ENCODE data around the gene CALML3. TPM values are rescaled to one million over a fixed set of nuclear protein-coding genes. Genes with fewer than 3 reads are reported as not detected.

The CALML3 gene
- total and polyA plus RNA-seq, 2 donors (not counting 1 experiment from before 2014, with no cell fraction given), result not detected

- intact Hi-C loops (cut with micrococcal nuclease), result no loop called here
- Histone ChIP-seq H4K20me1 (ENCODE audit: control insufficient read depth, insufficient read depth, low read length, poor library complexity, severe bottlenecking) (no peaks in the 10 kb centered on the region), H3K4me2 (replicated peaks; ENCODE audit: low read depth, low read length, poor library complexity, severe bottlenecking) (no peak overlapping the region), H3K27me3 (replicated peaks in 1 of 4; ENCODE audit: control extremely low read depth in 1 of 4, control insufficient read depth in 3 of 4, insufficient read depth in 4 of 4, low read length in 3 of 4) (peaks cover 0 to 3% (median 1%) of the 10 kb centered on the region in 4 experiments), H3K9ac (ENCODE audit: low read length) (no peak overlapping the region), H3K9me3 (ENCODE audit: control extremely low read depth in 1 of 3, control insufficient read depth in 2 of 3, insufficient read depth in 1 of 3, low read length in 2 of 3) (no peaks in the 10 kb centered on the region), H3K36me3 (replicated peaks in 1 of 2; ENCODE audit: control extremely low read depth in 1 of 2, control insufficient read depth in 1 of 2, extremely low read depth in 1 of 2, insufficient read depth in 2 of 2, low read length in 1 of 2) (no peaks in the 10 kb centered on the region), H3K4me1 (ENCODE audit: control insufficient read depth in 2 of 2, insufficient read depth in 2 of 2, low read length in 2 of 2) (no peaks in the 10 kb centered on the region), H3K79me2 (ENCODE audit: control insufficient read depth, insufficient read depth, low read length) (no peaks in the 10 kb centered on the region), H2AFZ (ENCODE audit: insufficient read depth, low read depth, low read length, poor library complexity, severe bottlenecking) (no peak overlapping the region), H3K4me3 (ENCODE audit: control extremely low read depth in 1 of 5, extremely low read depth in 1 of 5, insufficient read depth in 1 of 5, low read depth in 2 of 5, low read length in 4 of 5) (no peak overlapping the region), H3K27ac (ENCODE audit: low read length in 2 of 2) (no peak overlapping the region)
- ATAC-seq (ENCODE audit: low read depth) (no peak), DNase-seq (no peak)
- TF ChIP-seq EZH2 (IDR thresholded peaks at IDR 0.05; ENCODE audit: borderline replicate concordance, insufficient read depth, low read depth, low read length, poor library complexity, severe bottlenecking), result no peak
- TF ChIP-seq CTCF (IDR thresholded peaks at IDR 0.05), result no peak
- POLR2A ChIA-PET, result no interaction called here
- WGBS (ENCODE audit: insufficient coverage), result 95% methylated on average over 16 of the region's 16 CpGs
- H3K27ac Mint-ChIP-seq, result no peak overlapping the region
- H3K27me3 Mint-ChIP-seq, result peaks cover 10% of the 10 kb centered on the region
- H3K4me3 Mint-ChIP-seq, result no peak overlapping the region
- CTCF ChIA-PET, result no interaction called here
- no peaks in the 10 kb centered on the region for H3K4me1 Mint-ChIP-seq
- no peaks in the 10 kb centered on the region for H3K9me3 Mint-ChIP-seq (ENCODE audit: insufficient read depth)
Measured at GRCh38 chr10:5514226-5514850, 10.4 kb upstream of the CALML3 start.

GRCh38 chr10:5515948-5516761, 8.6 kb upstream of the CALML3 start:
- Histone ChIP-seq H3K9ac (ENCODE audit: low read length) (no peak overlapping the region), H3K36me3 (replicated peaks in 1 of 2; ENCODE audit: control extremely low read depth in 1 of 2, control insufficient read depth in 1 of 2, extremely low read depth in 1 of 2, insufficient read depth in 2 of 2, low read length in 1 of 2) (no peaks in the 10 kb centered on the region), H3K4me1 (ENCODE audit: control insufficient read depth in 2 of 2, insufficient read depth in 2 of 2, low read length in 2 of 2) (no peaks in the 10 kb centered on the region), H3K9me3 (ENCODE audit: control extremely low read depth in 1 of 3, control insufficient read depth in 2 of 3, insufficient read depth in 1 of 3, low read length in 2 of 3) (no peaks in the 10 kb centered on the region), H3K27ac (ENCODE audit: low read length in 2 of 2) (no peak overlapping the region), H4K20me1 (ENCODE audit: control insufficient read depth, insufficient read depth, low read length, poor library complexity, severe bottlenecking) (no peaks in the 10 kb centered on the region), H3K79me2 (ENCODE audit: control insufficient read depth, insufficient read depth, low read length) (no peaks in the 10 kb centered on the region), H3K4me2 (replicated peaks; ENCODE audit: low read depth, low read length, poor library complexity, severe bottlenecking) (no peak overlapping the region), H3K4me3 (ENCODE audit: control extremely low read depth in 1 of 5, extremely low read depth in 1 of 5, insufficient read depth in 1 of 5, low read depth in 2 of 5, low read length in 4 of 5) (no peak overlapping the region), H2AFZ (ENCODE audit: insufficient read depth, low read depth, low read length, poor library complexity, severe bottlenecking) (no peak overlapping the region), H3K27me3 (replicated peaks in 1 of 4; ENCODE audit: control extremely low read depth in 1 of 4, control insufficient read depth in 3 of 4, insufficient read depth in 4 of 4, low read length in 3 of 4) (peaks cover 0 to 3% (median 1%) of the 10 kb centered on the region in 4 experiments)
- Mint-ChIP-seq H3K4me1 (no peaks in the 10 kb centered on the region), H3K4me3 (no peak overlapping the region), H3K27me3 (peaks cover 13% of the 10 kb centered on the region), H3K27ac (no peak overlapping the region), H3K9me3 (ENCODE audit: insufficient read depth) (no peaks in the 10 kb centered on the region)
- intact Hi-C loops (cut with micrococcal nuclease), result no loop called here
- 82% methylated on average over 10 of the region's 10 CpGs for WGBS (ENCODE audit: insufficient coverage)
- CTCF ChIA-PET, result no interaction called here
- DNase-seq (no peak), ATAC-seq (ENCODE audit: low read depth) (no peak)
- TF ChIP-seq EZH2 (IDR thresholded peaks at IDR 0.05; ENCODE audit: borderline replicate concordance, insufficient read depth, low read depth, low read length, poor library complexity, severe bottlenecking), result no peak
- no peak for TF ChIP-seq CTCF (IDR thresholded peaks at IDR 0.05)
- POLR2A ChIA-PET, result no interaction called here

Data from B cell (primary cell).